Rectal smooth muscle tissue (tissue), 1 donor: ENCODE data around the gene FOXP4.

Source experiments
- H3K27ac ChIP-seq: one replicate; pipeline ENCODE4 v1.7.0; 2013; ENCODE audit warnings: low read depth, low read length, inconsistent platforms
- H3K27me3 ChIP-seq: one replicate; pipeline ENCODE4 v1.7.0; 2013; ENCODE audit warnings: low read length; ENCODE audit not compliant: control insufficient read depth, insufficient read depth
- H3K36me3 ChIP-seq: one replicate; pipeline ENCODE4 v1.7.0; 2013; ENCODE audit warnings: low read length; ENCODE audit not compliant: control insufficient read depth, insufficient read depth
- H3K4me1 ChIP-seq: one replicate; pipeline ENCODE4 v1.7.0; 2013; ENCODE audit warnings: low read length; ENCODE audit not compliant: control insufficient read depth, insufficient read depth
- H3K4me3 ChIP-seq: one replicate; pipeline ENCODE4 v1.7.0; 2013; ENCODE audit warnings: low read length
- H3K9ac ChIP-seq: one replicate; pipeline ENCODE4 v1.7.0; 2013; ENCODE audit warnings: low read length

The FOXP4 gene

DNA sequence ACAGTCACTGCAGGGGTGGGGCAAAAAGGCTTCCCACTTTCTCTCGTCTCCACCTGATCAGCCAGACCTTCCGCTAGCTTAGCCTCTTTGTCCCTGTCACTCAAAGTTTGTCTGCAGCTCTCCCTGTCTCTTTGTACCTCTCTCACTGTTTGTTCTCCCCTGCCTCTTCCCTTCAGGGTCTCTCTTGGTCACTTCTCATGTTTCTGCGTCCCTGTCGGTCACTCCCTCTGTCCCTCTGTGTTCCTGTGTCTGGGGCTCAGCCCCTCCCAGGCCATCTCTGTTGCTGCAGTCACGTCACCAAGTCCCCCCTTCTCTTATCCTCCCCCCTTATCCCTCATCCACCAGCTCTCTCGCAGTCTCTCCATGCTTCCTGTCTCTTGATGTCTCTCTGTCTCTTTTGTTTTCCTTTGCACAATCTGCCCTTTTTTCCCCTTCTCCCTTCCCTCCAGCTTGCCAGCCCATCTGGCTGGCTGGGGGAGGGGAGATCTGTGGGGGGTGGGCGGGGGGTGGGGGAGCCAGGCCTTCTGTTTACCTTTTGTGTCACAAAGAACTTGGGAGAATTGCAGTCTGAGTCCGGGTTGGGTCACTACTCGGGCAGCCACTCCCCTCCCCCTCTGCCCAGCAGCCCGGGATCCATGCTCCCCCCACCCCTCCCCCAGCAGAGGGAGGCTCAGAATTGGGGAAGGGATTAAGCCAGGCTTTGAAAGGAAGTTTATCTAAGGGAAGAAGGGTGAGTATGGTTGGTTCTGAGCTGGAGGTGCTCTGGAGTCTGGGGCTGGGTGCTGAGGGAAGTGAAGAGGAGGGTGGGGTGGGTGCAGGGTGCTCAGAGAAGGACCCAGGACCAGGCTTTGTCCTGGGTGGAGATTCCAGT lies 32.3 kb downstream of the FOXP4 start:
- no peaks in the 10 kb centered on the region for H3K36me3 ChIP-seq
- no peak overlapping the region for H3K27ac ChIP-seq
- H3K4me1 ChIP-seq: peaks cover 12% of the 10 kb centered on the region
- H3K4me3 ChIP-seq: no peak overlapping the region
- H3K27me3 ChIP-seq: no peaks in the 10 kb centered on the region
- no peak overlapping the region for H3K9ac ChIP-seq

DNA sequence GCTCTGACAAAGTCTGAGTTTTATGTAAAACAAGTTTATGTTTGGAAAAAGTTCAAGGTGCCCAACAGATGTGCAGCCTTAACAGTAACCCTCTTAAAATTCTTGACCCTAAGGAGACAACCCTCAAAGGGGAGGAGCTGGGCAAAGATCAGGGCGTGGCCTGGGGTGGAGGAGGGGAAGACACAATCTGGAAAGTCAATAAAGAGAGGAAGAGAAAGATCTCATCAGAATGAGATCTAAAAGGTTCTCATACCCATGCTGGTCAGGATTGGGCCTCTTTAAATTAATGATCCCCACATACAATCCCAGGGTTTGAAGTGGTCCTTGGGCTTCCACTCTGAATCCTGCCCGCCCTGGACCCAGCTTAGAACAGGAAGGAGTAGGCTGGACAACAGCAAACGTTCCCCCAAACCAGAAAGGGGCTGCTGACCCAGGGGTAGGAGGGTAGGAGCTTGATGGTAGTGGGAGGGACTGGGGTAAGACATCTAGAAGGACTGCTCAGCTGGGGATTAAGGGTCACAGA lies 33.0 kb downstream of the FOXP4 start:
- Histone ChIP-seq H3K4me3 (no peak overlapping the region), H3K27ac (no peak overlapping the region), H3K9ac (no peak overlapping the region), H3K4me1 (peaks cover 12% of the 10 kb centered on the region), H3K27me3 (no peaks in the 10 kb centered on the region), H3K36me3 (no peaks in the 10 kb centered on the region)

DNA sequence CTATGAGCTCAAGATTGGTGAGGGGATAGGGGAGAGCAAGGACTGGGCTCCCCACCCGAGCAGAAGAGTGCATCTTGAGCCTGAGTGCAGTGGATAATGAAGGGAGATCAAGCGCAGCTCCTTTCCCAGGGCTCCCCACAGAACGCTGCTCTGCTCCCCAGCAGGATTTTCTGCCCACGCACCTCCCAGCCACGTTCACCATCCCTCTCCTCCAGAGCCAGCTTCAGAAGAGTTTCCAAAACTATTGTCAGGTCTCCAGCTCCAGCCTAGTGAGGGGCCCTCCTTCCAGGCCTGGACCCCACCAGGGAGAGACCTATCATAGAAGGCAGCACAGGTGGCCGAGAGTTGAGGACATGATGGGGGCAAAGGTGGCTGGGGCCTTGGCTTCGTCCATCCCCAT lies 34.5 kb downstream of the FOXP4 start:
- Histone ChIP-seq H3K9ac (no peak overlapping the region), H3K27ac (no peak overlapping the region), H3K4me3 (no peak overlapping the region), H3K27me3 (no peaks in the 10 kb centered on the region), H3K36me3 (peaks cover 3% of the 10 kb centered on the region), H3K4me1 (peaks cover 12% of the 10 kb centered on the region)

DNA sequence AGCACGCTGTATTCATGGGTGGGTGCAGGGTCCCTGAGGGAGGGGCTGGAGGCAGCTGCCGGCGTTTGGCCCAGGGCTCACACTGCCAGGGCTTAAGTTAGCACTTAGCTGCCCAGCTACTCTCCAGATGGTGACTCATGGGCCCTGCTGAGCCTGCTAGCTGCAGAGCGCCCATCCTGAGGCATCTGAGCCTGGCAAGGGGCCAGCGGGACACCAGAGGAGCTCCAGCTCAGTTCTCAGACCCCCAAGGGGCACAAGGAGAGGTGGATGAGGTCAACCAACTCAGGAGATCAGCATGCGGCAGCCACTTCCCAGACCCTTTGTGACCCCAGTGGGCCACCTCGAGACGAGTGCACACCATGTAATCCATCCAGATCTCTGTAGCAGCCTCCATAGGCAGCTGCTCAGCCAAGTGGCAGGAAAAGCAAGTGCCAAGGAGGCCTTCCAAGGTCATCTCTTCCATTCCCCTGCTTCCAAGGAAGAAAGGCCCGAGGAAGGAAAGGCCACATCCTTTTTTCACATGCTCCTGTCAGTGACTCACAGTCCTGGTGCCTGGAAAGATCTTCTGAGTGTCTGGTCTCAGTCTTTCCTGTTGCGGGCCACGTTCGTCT lies 35.3 kb downstream of the FOXP4 start:
- no peak overlapping the region for H3K4me3 ChIP-seq
- H3K9ac ChIP-seq: no peak overlapping the region
- H3K27ac ChIP-seq: peak overlapping the region; percentile 49
- peaks cover 12% of the 10 kb centered on the region for H3K4me1 ChIP-seq
- H3K27me3 ChIP-seq: no peaks in the 10 kb centered on the region
- H3K36me3 ChIP-seq: peaks cover 3% of the 10 kb centered on the region

DNA sequence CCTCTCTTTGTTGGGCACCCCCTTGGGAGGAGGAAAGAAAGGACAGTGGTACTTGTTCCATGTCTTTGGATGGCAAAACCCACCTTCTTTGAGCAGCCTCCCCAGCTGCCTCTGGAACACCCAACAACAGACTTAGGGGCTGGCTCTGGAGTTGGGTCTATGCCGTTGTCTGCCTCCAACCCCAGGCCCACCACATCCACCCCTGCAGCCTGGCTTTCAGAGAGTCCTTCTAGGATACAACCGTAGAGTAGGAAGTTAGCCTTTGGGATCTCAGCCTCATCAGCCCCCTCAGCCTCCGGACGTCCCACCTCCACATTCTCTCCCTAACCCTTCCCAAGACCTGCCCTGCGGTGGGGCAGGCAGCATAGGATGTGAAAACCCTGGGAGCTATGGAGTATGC lies 36.4 kb downstream of the FOXP4 start:
- Histone ChIP-seq H3K4me1 (peaks cover 12% of the 10 kb centered on the region), H3K27me3 (no peaks in the 10 kb centered on the region), H3K36me3 (peaks cover 4% of the 10 kb centered on the region), H3K4me3 (no peak overlapping the region), H3K9ac (no peak overlapping the region), H3K27ac (no peak overlapping the region)

DNA sequence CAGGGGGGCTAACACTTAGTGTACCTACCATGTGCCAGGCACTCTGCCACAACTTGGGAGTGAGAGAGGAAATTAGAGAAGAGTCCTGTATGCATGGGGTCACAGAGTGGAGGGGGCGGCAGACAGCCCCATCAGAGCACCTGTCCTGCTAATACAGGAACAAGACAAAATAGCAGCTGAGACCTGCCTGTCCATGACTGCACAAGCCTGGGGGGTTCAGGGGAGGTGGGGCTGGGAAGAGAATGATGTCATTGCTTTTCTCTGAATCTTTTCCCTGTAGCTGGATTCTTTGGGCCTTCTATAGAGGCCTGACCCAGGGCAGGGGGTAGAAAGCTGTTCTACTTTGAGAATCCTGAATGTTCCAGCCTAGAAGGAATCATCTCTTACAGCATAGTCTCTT lies 37.4 kb downstream of the FOXP4 start:
- no peaks in the 10 kb centered on the region for H3K27me3 ChIP-seq
- no peak overlapping the region for H3K9ac ChIP-seq
- peaks cover 6% of the 10 kb centered on the region for H3K4me1 ChIP-seq
- no peak overlapping the region for H3K4me3 ChIP-seq
- peaks cover 10% of the 10 kb centered on the region for H3K36me3 ChIP-seq
- no peak overlapping the region for H3K27ac ChIP-seq

DNA sequence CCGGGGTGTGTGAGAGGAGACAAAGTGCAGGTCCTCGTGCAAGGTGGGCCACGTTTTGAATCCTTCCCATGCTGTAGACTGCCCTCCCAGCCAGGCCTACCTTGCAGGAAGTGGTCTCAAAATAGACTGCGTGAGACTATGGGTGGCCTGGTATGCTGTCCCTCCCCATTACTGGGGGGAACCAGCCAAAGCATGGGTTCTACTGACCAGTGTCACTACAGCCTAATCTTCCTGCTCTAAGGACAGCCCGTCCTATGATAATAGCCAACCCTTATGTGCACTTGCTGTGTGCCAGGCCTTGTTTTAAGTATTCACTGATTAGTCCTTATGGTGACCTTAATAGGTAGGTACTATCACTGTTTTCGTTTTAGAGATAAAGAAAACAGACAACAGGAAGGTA lies 38.0 kb downstream of the FOXP4 start:
- Histone ChIP-seq H3K36me3 (peaks cover 11% of the 10 kb centered on the region), H3K4me3 (no peak overlapping the region), H3K9ac (no peak overlapping the region), H3K4me1 (peaks cover 6% of the 10 kb centered on the region), H3K27me3 (no peaks in the 10 kb centered on the region), H3K27ac (no peak overlapping the region)

DNA sequence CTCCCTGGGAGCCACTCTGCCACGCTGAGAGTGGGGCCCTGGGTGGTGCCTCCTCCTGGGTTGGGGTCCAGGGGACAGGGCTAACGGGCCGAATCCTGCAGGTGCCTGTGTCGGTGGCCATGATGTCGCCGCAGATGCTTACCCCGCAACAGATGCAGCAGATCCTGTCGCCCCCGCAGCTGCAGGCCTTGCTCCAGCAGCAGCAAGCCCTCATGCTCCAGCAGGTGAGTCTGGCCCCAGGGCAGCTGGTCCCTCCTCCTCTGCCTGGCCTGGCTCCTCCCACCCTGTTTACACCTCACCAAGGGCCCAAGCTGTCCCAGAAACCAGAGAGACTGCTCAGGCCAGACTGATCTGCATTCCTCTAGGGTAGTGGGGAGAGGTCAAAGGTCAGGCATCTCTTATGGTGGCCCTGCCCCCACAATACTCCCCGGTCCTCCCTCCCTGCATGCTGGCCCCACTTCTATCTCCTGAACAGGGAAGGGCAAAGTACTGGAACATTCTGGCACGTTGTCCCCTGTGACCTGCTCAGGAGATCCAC lies 38.6 kb downstream of the FOXP4 start:
- no peak overlapping the region for H3K27ac ChIP-seq
- H3K27me3 ChIP-seq: no peaks in the 10 kb centered on the region
- peak overlapping the region; percentile 5 for H3K9ac ChIP-seq
- H3K36me3 ChIP-seq: peaks cover 11% of the 10 kb centered on the region
- no peak overlapping the region for H3K4me3 ChIP-seq
- H3K4me1 ChIP-seq: peaks cover 6% of the 10 kb centered on the region

DNA sequence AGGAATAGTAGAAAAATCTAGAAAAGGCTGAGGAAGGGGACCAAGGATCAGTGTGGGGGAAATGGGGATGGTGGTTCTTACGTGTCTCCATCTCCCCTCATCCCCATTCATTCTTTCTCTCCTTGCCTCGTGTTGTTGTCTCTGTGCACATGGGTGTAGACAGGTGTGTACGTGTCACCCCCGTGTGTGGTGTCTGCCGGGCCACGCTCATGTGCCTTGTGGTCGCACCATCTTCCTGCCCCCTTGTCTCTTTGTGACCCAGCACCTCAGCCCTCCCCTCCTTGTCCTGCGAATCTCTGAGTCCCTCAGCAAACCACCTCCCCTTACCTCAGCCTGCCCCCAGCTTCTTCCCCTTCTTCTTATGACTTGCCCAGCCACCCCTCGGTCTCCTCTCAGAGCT lies 39.4 kb downstream of the FOXP4 start:
- Histone ChIP-seq H3K4me1 (peaks cover 6% of the 10 kb centered on the region), H3K9ac (no peak overlapping the region), H3K36me3 (peaks cover 14% of the 10 kb centered on the region), H3K4me3 (no peak overlapping the region), H3K27ac (no peak overlapping the region), H3K27me3 (no peaks in the 10 kb centered on the region)

DNA sequence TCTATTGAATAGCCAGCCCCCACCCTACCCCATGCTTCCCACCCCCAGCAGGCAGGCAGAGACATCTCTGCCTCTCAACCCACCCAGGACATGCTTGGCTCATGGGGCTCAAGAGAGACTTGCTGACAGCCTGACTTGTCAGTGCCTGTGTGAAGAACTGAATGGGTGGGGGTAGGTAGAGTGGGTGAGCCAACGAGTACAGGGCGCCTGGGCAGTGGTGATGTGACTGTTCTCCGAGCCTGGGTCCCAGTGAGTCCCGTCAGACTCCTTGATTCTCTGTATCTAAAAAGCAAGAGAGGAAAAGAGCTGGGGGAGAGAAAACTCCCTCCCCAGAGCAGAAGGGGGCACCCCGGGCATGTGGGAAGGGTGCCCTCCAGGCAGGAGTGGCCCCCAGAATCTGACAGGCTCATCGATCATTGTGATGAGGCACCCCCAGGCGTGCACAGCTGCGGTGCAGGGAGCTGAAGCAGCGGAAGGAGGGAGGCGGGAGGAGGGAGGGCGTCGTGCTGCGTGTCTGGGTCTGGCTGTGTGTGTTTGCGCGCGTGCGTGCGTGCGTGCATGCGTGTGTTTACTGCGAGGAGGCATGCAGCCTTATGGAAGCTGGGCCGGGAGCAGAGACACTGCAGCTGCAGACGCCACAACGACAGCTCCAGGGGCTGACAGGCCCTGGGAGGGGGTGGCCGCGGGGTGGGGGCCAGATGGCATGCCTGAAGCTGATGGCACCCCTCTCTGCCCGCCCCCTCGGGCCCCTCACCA lies 40.2 kb downstream of the FOXP4 start:
- Histone ChIP-seq H3K27ac (no peak overlapping the region), H3K4me1 (peaks cover 6% of the 10 kb centered on the region), H3K36me3 (peaks cover 14% of the 10 kb centered on the region), H3K4me3 (no peak overlapping the region), H3K27me3 (no peaks in the 10 kb centered on the region), H3K9ac (no peak overlapping the region)

DNA sequence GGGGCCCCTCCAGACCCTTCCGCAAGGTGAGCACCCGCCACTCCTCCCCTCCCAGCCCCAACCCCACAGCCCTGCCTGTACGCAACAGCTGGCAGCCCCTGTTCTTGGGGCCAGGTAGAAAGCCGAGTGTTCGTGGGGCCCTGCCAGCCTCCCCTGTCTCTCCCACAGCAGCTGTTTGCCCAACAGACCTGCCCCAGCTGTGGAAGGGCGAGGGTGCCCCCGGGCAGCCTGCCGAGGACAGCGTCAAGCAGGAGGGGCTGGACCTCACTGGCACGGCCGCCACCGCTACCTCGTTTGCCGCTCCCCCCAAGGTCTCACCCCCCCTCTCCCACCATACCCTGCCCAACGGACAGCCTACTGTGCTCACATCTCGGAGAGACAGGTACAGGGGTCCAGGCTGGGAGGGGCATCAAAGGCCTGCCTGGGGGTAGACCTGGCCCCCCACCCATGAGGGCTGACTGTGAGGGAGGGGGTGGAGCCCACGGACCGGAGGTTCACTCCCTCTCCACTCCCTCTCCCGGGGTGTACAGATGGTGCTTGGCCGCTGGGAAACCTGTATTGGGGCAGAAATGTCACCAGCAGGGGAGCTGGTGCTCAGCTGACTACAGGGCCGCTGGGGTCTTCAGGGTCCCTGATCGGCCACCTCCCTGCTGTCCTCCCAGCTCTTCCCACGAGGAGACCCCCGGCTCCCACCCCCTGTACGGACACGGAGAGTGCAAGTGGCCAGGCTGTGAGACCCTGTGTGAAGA lies 41.1 kb downstream of the FOXP4 start:
- no peak overlapping the region for H3K27ac ChIP-seq

More for the DNA sequence above, 41.1 kb downstream of the FOXP4 start:
- Histone ChIP-seq H3K4me1 (no peaks in the 10 kb centered on the region), H3K4me3 (no peak overlapping the region), H3K9ac (no peak overlapping the region), H3K36me3 (peaks cover 14% of the 10 kb centered on the region), H3K27me3 (no peaks in the 10 kb centered on the region)
